C4-2B (cell line): Measurements from ENCODE around the gene HMX1.

Experiments used
- H3K27ac ChIP-seq: fragments of 450-650 bp; 2 replicates; pipeline ENCODE4 v1.5.1; 2017
- CTCF ChIP-seq: fragments of 450-650 bp; conservative IDR thresholded peaks from 2 replicates; pipeline ENCODE4 v1.5.1; 2017; ENCODE audit warnings: mild to moderate bottlenecking
- ZFX ChIP-seq: fragments of 450-650 bp; IDR thresholded peaks from 2 replicates; pipeline ENCODE4 v1.6.1; 2017

Gene HMX1

GRCh38 chr4:8876982-8877779 is 5.5 kb upstream of the HMX1 start:
- H3K27ac ChIP-seq, result no peak overlapping the region
- TF ChIP-seq ZFX (no peak), CTCF (no peak)

GRCh38 chr4:8874896-8875680 is 3.4 kb upstream of the HMX1 start:
- H3K27ac ChIP-seq, result no peak overlapping the region
- TF ChIP-seq CTCF, result no peak
- no peak for TF ChIP-seq ZFX

DNA sequence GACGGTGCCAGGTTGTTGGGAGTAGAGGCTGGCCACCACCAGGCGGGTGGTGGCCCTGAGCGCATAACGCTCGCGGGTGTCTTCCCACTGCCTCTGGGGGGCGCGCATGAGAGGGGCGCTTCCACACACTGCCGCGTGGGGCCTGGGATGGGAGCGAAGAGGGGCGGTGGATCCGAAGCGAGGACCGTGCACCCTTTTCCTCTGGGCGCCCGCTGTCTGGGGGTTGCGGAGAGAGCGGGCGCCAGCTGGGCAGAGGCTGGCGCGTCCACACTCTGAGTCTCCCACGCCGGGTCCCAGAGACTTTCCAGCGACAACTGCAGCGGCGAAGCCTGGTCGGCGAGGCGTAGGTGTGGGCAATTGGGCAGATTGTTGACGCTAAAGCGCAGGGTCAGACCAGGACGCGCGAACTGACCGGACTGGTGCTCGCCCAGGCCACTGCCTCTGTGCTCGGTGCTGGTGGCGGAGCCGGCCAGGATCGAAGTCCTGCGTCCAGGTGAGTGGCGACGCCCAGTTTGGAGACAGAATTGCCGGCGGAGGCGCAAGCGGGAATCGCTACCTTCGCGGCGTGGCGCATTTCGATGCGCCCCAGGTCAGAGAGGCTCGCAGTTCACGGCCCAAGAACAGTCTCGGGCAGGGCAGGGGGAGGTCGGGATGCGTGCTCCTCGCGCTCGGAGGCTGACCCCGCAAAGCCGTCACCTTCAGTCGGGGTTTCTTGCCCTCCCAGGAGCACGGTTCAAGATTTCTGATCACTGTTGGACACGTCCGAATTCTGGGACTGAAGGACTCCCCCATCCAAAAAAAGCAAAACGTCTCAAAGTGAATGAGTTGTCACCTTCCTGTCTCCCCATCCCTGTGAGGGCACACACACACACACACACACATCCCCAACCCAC is 2.6 kb upstream of the HMX1 start:
- no peak for TF ChIP-seq ZFX
- no peak for TF ChIP-seq CTCF
- no peak overlapping the region for H3K27ac ChIP-seq

- peak overlapping the region; percentile 62 for H3K27ac ChIP-seq
- no peak for TF ChIP-seq CTCF
- TF ChIP-seq ZFX, result no peak
These were observed 1.0 kb upstream of the HMX1 start for GRCh38 chr4:8872402-8873291.

DNA sequence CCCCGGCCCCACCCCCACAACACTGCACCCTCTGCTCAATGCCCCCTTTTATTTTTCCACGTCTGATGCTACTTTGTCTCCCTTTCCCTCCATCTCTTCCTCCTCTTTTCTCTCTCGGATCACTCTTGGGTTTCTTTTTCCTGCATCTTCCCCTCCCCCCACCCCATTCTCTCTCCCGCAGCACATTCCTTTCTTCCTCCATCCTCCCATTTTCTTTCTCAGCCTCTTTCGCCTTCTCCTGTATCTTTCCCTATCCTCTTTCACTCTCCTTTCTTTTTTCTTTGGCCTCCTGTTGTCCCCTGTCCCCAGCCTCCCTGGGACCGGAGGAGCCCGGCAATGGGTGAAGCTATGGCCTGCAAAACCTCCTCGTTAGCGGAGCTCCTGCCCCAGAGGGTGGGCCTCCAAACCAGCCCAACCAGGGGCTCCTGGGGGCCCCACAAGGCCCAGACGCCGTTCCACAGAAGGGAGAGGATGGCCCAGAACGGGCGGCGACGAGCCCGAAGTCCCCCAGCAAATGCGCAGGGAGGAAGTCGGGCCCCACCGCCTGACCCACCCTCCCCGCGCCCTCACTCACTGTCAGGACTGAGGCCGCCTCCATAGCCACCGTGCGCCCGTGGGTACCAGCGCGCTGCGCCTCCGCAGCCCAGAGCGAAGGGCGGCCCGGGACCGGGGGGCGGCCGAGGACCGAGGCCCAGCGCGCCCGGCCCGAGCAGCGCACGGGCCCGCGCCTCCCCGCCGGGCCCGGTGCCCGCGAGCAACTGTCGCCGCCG is 807 bp downstream of the HMX1 start:
- peak overlapping the region; percentile 62 for H3K27ac ChIP-seq
- peak; percentile 47; the same call in 1 of the 2 replicates for TF ChIP-seq ZFX
- no peak for TF ChIP-seq CTCF

DNA sequence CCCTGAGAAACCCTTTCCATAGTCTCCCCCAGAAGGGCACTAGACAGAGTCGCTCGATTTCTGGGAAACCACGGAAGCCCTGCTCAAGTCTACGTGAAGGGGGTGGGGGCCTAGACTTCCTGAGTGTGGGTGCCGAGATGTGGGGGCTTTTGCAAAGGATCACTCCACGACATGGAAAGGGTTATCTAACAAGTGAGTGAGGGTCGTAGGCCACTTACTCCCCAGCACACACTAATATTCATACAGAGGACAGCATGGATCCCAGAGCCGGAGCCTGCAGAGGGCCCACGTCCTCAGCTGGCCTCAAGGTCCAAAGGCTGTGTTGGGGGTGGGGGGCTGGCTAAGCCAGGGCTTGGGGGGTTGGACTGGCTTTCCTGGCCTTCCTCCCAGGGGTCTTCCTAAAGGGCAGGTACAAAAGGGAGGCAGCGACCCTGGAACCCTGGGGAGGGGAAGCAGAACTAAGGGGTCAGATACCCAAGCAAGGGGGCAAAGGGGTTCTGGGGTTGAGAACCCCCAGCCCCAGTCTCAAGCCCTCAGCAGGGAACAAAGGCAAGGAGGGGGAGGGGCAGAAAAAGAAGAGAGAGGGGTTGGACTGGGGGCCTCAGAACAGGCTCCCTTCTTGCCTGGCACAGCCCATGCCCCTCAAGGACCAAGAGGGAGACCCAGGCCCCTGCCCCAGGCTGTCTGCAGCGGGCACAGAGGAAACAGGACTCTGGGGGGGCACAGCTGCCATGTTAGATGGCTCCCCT is 1.6 kb downstream of the HMX1 start:
- no peak for TF ChIP-seq CTCF
- peak overlapping the region; percentile 62 for H3K27ac ChIP-seq
